Right ventricle myocardium superior (tissue), 1 donor: Measurements from ENCODE around the gene SKI. TPM values are rescaled to one million over a fixed set of nuclear protein-coding genes. Genes with fewer than 3 reads are reported as not detected.

Experiments
- ATAC-seq: fragments of 200-7000 bp; cut with Tn5 transposase; one replicate; pipeline ENCODE4 v1.9.1; 2020; ENCODE audit warnings: mild to moderate bottlenecking; ENCODE audit not compliant: poor library complexity
- DNase-seq: peaks from one replicate; pipeline ENCODE4 v3.0.0-alpha.2; 2020
- intact Hi-C: fragments of 100-400 bp; cut with DNase I; formaldehyde crosslinking; loops from one replicate; pipeline ENCODE4 v1.11.2; 2022
- total RNA-seq: library from RNA; stranded (reverse); fragmentation: NEBNext Ultra II Directional; extraction: Animal tissue kit (Norgen Biotek cat#: 25700); gene quantifications from one replicate; pipeline ENCODE4 v1.2.1, GENCODE V29; 2021
- donor health status: DM: no; HTN: yes; CAD: no; lungs with severe emphysema.

The SKI gene
- total RNA-seq, 1 donor from 2014 or later: 35.1 TPM

- DNase-seq (peak; percentile 34), ATAC-seq (no peak)
- intact Hi-C loops: no loop called here
Observed at GRCh38 chr1:2345297-2346075, 117.4 kb downstream of the SKI start.

- intact Hi-C loops: no loop called here
- no peak for DNase-seq
- ATAC-seq: no peak
Observed at GRCh38 chr1:2346691-2347408, 118.7 kb downstream of the SKI start.

- DNase-seq (peak; percentile 31), ATAC-seq (no peak)
- intact Hi-C loops: no loop called here
Observed at GRCh38 chr1:2347409-2347785, 119.3 kb downstream of the SKI start.

- ATAC-seq: no peak
- intact Hi-C loops: no loop called here
- DNase-seq: peak; percentile 22
Observed at GRCh38 chr1:2347896-2348295, 119.8 kb downstream of the SKI start.

- peak; percentile 17 for DNase-seq
- intact Hi-C loops: no loop called here
- no peak for ATAC-seq
Observed at GRCh38 chr1:2348346-2349325, 120.5 kb downstream of the SKI start.

GRCh38 chr1:2349806-2350205 lies 121.7 kb downstream of the SKI start:
- intact Hi-C loops: no loop called here

GRCh38 chr1:2350501-2350900 lies 122.4 kb downstream of the SKI start:
- intact Hi-C loops: no loop called here
- DNase-seq: peak; percentile 20
- no peak for ATAC-seq

More at GRCh38 chr1:2349806-2350205, 121.7 kb downstream of the SKI start:
- DNase-seq: no peak
- ATAC-seq: no peak

GRCh38 chr1:2350911-2351655 lies 123.0 kb downstream of the SKI start:
- ATAC-seq: no peak
- intact Hi-C loops: no loop called here
- DNase-seq: peak; percentile 22

GRCh38 chr1:2351723-2352122 lies 123.6 kb downstream of the SKI start:
- intact Hi-C loops: no loop called here
- DNase-seq (no peak), ATAC-seq (no peak)

- DNase-seq (peak; percentile 30), ATAC-seq (no peak)
- intact Hi-C loops: no loop called here
Observed at GRCh38 chr1:2352341-2352896, 124.3 kb downstream of the SKI start.

- DNase-seq: peak; percentile 37
- peak; percentile 35 for ATAC-seq
- intact Hi-C loops: no loop called here
Observed at GRCh38 chr1:2352897-2353550, 124.9 kb downstream of the SKI start.

- DNase-seq (peak; percentile 30), ATAC-seq (no peak)
- intact Hi-C loops: no loop called here
Observed at GRCh38 chr1:2353551-2354438, 125.7 kb downstream of the SKI start.

GRCh38 chr1:2354511-2355372 lies 126.6 kb downstream of the SKI start:
- intact Hi-C loops: no loop called here
- ATAC-seq: no peak
- DNase-seq: peak; percentile 30

- ATAC-seq: no peak
- DNase-seq: peak; percentile 30
- intact Hi-C loops: no loop called here
Observed at GRCh38 chr1:2355373-2356261, 127.5 kb downstream of the SKI start.

GRCh38 chr1:2356401-2356800 lies 128.3 kb downstream of the SKI start:
- no peak for ATAC-seq
- peak; percentile 17 for DNase-seq
- intact Hi-C loops: no loop called here
